ENCODE data around the gene SELPLG. TPM values are rescaled to one million over a fixed set of nuclear protein-coding genes. Genes with fewer than 3 reads are reported as not detected.

SELPLG gene
- total and polyA plus RNA-seq, 4 donors: 0.87 to 13.0 (median 6.7) TPM

DNA sequence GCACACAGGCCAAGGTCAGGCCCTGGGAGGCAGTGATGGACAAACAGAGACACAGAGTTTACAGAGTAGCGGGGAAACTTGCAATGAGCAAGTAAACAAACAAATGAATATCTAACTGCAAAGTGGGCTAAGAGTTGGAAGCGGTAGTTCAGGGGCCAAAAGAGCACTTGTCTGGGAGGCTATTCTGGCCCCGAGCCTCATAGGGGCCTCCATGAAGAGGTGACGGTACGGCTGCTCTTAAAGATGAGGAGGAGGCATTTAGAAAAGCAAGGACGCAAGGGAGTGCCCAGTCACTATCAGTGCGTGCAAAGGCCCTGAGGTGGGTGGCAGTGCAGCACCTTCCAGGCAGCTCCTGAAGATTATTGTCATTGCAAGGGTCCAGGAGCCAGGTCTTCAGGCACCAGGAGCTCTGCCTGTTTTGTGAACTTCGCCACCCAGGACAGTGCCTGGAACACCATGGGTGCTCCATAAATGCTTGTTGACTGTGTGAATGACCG is 31.4 kb downstream of the SELPLG start:
- DNase-seq: no peak
- ATAC-seq (ENCODE audit: low FRiP score): no peak
- no peaks in the 10 kb centered on the region for H3K4me1 ChIP-seq (ENCODE audit: control insufficient read depth in 1 of 2, insufficient read depth in 2 of 2, low read length in 2 of 2)
- no peaks in the 10 kb centered on the region for H3K9me3 ChIP-seq (ENCODE audit: control insufficient read depth, low read length)
- no peak overlapping the region for H3K27ac ChIP-seq (ENCODE audit: low read depth in 1 of 2, low read length in 2 of 2)
- WGBS, 2 donors: 97 to 98% methylated on average over 9 of the region's 9 CpGs
- intact Hi-C loops (cut with DNase I): no loop called here
- H3K36me3 ChIP-seq (ENCODE audit: control insufficient read depth in 1 of 2, insufficient read depth in 2 of 2, low read length in 1 of 2): no peaks in the 10 kb centered on the region
- H3K4me3 ChIP-seq (ENCODE audit: low read length in 2 of 2): no peak overlapping the region
- no peaks in the 10 kb centered on the region for H3K27me3 ChIP-seq (ENCODE audit: control insufficient read depth in 1 of 2, insufficient read depth in 2 of 2, low read length in 1 of 2)

DNA sequence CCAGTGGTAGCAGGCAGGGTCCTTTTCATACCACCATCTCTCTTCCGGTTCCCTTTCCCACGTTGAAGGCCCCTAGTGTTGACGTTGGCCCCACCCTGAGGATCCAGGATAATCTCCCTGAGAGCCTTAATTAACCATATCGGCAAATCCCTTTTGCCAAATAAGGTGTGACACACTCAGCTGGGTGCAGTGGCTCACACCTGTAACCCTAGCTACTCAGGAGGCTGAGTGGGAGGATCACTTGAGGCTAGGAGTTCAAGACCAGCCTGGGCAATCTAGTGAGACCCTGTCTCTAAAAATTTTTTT is 33.0 kb downstream of the SELPLG start:
- WGBS, 2 donors: 55 to 65% methylated on average over 4 of the region's 4 CpGs
- Histone ChIP-seq H3K27ac (ENCODE audit: low read depth in 1 of 2, low read length in 2 of 2) (no peak overlapping the region), H3K4me3 (ENCODE audit: low read length in 2 of 2) (no peak overlapping the region), H3K4me1 (ENCODE audit: control insufficient read depth in 1 of 2, insufficient read depth in 2 of 2, low read length in 2 of 2) (no peaks in the 10 kb centered on the region), H3K36me3 (ENCODE audit: control insufficient read depth in 1 of 2, insufficient read depth in 2 of 2, low read length in 1 of 2) (no peaks in the 10 kb centered on the region), H3K27me3 (ENCODE audit: control insufficient read depth in 1 of 2, insufficient read depth in 2 of 2, low read length in 1 of 2) (no peaks in the 10 kb centered on the region), H3K9me3 (ENCODE audit: control insufficient read depth, low read length) (no peaks in the 10 kb centered on the region)
- ATAC-seq (ENCODE audit: low FRiP score) (no peak), DNase-seq (no peak)
- intact Hi-C loops (cut with DNase I): no loop called here

DNA sequence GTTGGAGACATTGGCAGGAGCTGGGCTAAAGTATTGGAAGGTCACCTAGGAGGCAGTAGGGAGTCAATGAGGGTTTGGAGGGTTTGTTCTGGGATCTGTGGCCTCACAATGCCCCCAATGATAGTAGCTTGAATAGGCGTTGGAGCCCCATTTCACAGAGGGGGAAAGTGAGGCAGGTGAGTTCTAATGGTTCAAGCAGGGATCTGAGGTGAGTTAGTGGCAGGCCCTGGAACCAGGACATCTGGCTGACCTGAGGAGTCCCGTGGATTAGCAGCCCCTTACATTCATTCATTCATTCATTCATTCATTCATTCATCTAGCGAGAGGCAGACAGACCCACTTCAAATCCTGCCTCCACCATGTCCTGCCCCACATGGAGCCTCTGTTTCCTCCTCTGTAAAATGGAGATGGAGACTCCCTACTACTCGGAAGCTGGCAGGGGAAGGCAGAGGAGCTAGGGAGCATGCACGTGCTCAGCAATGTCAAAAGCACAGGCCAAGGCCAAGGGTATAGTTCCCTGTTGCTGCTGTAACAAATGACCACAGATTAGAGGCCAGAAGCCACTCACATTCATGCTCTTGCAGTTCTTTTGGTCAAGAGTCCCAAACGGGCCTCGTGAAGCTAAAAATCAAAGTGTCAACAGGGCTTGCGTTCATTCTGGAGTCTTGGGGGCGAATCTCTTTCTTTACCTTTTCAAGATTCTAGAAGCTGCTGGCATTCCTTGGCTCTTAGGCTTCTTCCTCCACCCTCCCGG is 33.6 kb downstream of the SELPLG start:
- intact Hi-C loops (cut with DNase I): no loop called here
- H3K4me1 ChIP-seq (ENCODE audit: control insufficient read depth in 1 of 2, insufficient read depth in 2 of 2, low read length in 2 of 2): no peaks in the 10 kb centered on the region
- H3K36me3 ChIP-seq (ENCODE audit: control insufficient read depth in 1 of 2, insufficient read depth in 2 of 2, low read length in 1 of 2): no peaks in the 10 kb centered on the region
- no peaks in the 10 kb centered on the region for H3K9me3 ChIP-seq (ENCODE audit: control insufficient read depth, low read length)
- ATAC-seq (ENCODE audit: low FRiP score) (no peak), DNase-seq (no peak)
- no peak overlapping the region for H3K27ac ChIP-seq (ENCODE audit: low read depth in 1 of 2, low read length in 2 of 2)
- no peaks in the 10 kb centered on the region for H3K27me3 ChIP-seq (ENCODE audit: control insufficient read depth in 1 of 2, insufficient read depth in 2 of 2, low read length in 1 of 2)
- no peak overlapping the region for H3K4me3 ChIP-seq (ENCODE audit: low read length in 2 of 2)
- 86 to 88% methylated on average over 10 of the region's 10 CpGs for WGBS, 2 donors

DNA sequence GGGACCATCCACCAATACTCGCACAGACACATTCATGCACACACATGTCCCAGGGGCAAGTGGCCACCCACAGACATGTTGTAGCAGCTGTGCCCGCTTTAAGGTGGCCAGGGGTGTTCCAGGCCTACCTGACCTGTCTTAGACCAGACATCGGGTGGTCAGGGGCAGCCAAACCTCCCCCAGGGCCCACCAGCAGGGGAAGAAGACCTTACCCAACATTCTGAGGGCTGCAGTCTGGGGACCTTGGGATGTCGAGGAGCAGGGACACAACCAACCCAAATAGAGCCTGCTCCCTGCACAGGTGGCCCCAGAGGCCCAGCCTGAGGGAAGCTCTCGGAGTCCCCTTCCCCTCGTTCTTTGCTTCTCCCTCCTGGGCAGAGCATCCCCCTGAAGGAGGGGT is 34.2 kb downstream of the SELPLG start:
- no peaks in the 10 kb centered on the region for H3K27me3 ChIP-seq (ENCODE audit: control insufficient read depth in 1 of 2, insufficient read depth in 2 of 2, low read length in 1 of 2)
- intact Hi-C loops (cut with DNase I): no loop called here
- no peaks in the 10 kb centered on the region for H3K36me3 ChIP-seq (ENCODE audit: control insufficient read depth in 1 of 2, insufficient read depth in 2 of 2, low read length in 1 of 2)
- DNase-seq (no peak), ATAC-seq (ENCODE audit: low FRiP score) (no peak)
- H3K9me3 ChIP-seq (ENCODE audit: control insufficient read depth, low read length): no peaks in the 10 kb centered on the region
- 75 to 79% methylated on average over 6 of the region's 6 CpGs for WGBS, 2 donors
- no peak overlapping the region for H3K4me3 ChIP-seq (ENCODE audit: low read length in 2 of 2)
- no peaks in the 10 kb centered on the region for H3K4me1 ChIP-seq (ENCODE audit: control insufficient read depth in 1 of 2, insufficient read depth in 2 of 2, low read length in 2 of 2)
- no peak overlapping the region for H3K27ac ChIP-seq (ENCODE audit: low read depth in 1 of 2, low read length in 2 of 2)

DNA sequence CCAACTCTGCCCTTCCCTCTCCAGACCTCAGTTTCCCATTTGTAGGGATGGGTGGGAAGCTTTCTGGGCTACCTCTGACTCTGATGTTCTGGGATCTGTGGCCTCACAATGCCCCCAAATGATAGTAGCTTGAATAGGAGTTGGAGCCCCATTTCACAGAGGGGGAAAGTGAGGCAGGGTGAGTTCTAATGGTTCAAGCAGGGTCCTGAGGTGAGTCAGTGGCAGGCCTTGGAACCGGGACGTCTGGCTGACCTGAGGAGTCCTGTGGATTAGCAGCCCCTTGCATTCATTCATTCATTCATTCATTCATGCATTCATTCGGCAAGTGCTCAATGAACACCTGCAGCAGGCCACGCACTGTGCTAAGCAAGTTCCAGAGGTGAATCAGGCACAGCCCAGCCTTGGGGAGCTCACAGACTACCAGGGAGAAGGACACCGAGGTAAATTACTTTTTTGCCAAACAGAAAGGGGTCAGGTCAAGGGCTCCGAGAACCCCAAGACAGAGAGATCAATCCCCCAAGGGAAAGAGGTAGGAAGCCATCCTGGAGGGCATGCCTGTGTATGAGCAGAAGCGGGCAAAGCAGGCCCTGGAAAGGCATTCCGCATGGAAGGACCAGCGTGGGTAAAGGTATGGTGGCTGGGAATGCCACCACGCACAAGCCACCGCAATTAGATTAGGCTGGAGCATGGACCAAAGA is 35.0 kb downstream of the SELPLG start:
- ATAC-seq (ENCODE audit: low FRiP score) (no peak), DNase-seq (no peak)
- H3K36me3 ChIP-seq (ENCODE audit: control insufficient read depth in 1 of 2, insufficient read depth in 2 of 2, low read length in 1 of 2): no peaks in the 10 kb centered on the region
- H3K4me3 ChIP-seq (ENCODE audit: low read length in 2 of 2): no peak overlapping the region
- 90% methylated on average over 11 of the region's 11 CpGs for WGBS, 2 donors
- H3K27ac ChIP-seq (ENCODE audit: low read depth in 1 of 2, low read length in 2 of 2): no peak overlapping the region
- no peaks in the 10 kb centered on the region for H3K4me1 ChIP-seq (ENCODE audit: control insufficient read depth in 1 of 2, insufficient read depth in 2 of 2, low read length in 2 of 2)
- H3K9me3 ChIP-seq (ENCODE audit: control insufficient read depth, low read length): no peaks in the 10 kb centered on the region
- intact Hi-C loops (cut with DNase I): no loop called here
- no peaks in the 10 kb centered on the region for H3K27me3 ChIP-seq (ENCODE audit: control insufficient read depth in 1 of 2, insufficient read depth in 2 of 2, low read length in 1 of 2)

DNA sequence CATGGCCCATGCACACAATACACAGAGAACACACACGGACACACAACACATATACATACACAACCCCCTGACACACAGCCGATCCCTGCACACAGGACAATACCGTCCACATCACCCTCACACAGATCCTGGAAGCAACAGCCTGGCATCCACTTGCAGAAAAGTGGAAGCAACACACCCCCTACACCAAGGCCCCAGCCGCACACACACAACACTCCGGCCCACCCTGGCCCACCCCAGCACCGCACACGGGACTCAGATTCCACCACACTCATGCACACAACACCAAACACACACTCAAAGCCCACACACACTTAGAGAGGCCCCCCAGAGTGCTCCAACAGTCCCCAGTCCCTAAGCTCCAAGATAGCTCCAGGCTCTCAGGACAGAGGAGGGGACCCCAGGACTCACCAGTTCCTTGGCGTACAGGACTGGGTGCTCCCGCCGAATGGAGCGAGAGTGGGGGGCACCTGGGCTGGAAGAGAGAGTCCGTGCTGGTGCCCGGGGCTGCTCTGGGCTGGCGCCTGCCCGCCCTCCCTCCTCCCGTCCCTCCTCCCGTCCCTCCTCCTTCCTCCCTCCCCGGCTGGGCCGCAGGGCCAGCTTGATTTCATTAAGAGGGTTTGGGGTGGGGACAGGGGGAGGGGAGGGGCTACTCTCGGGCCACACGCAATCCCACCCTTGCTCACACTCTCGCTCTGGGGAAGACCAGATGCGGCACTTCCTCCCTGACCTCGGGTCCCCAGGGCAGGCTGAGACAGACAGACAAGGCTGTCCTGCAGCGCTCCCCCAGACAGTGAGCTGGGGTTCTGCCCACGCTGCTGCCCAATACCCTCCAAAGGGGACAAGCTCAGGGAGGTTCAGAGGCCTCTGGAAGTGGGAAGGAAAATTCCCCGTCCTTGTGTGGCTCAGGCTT is 35.9 kb downstream of the SELPLG start, which contains the start of gene TMEM119:
TMEM119 (minus strand) TSS at position 526 of the 913 bp plus-strand sequence. CDS start 5,701 bp downstream, outside the sequence.
- H3K9me3 ChIP-seq (ENCODE audit: control insufficient read depth, low read length): no peaks in the 10 kb centered on the region
- no peak within 1 kb of the TSS for H3K4me3 ChIP-seq (ENCODE audit: low read length in 2 of 2)
- H3K4me1 ChIP-seq (ENCODE audit: control insufficient read depth in 1 of 2, insufficient read depth in 2 of 2, low read length in 2 of 2): no peaks in the 10 kb centered on the region
- ATAC-seq (ENCODE audit: low FRiP score) (peak; percentile 56), DNase-seq (no peak)
- 33 to 38% methylated on average over 25 to 27 of the region's 27 CpGs for WGBS, 2 donors
- H3K36me3 ChIP-seq (ENCODE audit: control insufficient read depth in 1 of 2, insufficient read depth in 2 of 2, low read length in 1 of 2): no peaks in the 10 kb centered on the region
- intact Hi-C loops (cut with DNase I): no loop called here
- H3K27ac ChIP-seq (ENCODE audit: low read depth in 1 of 2, low read length in 2 of 2): no peak within 1 kb of the TSS
- H3K27me3 ChIP-seq (ENCODE audit: control insufficient read depth in 1 of 2, insufficient read depth in 2 of 2, low read length in 1 of 2): no peaks in the 10 kb centered on the region

DNA sequence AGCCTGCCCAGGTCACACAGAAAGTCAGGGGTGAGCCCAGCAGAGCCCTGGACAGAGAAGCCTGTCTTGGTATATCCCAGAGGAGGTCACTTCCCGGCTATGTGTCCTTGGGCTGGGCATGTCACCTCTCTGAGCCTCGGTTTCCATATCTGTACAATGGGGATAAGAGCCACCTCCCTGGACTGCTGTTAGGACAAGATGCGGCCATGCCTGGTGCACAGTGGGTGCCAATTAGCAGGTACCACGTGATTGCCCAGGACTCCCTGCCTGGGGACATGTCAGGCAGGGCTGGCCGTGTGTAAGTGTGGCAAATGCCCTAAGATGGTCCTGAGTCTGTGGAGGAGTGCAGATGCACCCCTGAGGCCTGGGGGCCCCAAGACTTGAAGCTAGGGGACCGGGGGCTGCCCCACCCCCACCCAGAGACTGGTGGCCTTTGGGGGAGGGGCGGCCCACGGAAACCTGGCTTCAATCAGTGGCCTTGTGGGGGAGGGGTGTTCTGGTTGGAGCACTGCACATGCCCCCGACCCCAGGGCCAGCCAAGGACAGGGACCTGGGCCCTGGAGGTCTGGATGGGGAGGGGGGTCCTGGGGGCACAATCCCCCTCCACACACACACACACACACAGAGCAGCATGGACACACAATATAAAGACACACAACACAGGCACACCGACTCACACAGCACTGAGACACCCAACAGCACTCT is 36.7 kb downstream of the SELPLG start:
- ATAC-seq (ENCODE audit: low FRiP score) (no peak), DNase-seq (no peak)
- Histone ChIP-seq H3K27ac (ENCODE audit: low read depth in 1 of 2, low read length in 2 of 2) (no peak overlapping the region), H3K9me3 (ENCODE audit: control insufficient read depth, low read length) (no peaks in the 10 kb centered on the region), H3K36me3 (ENCODE audit: control insufficient read depth in 1 of 2, insufficient read depth in 2 of 2, low read length in 1 of 2) (no peaks in the 10 kb centered on the region), H3K4me3 (ENCODE audit: low read length in 2 of 2) (no peak overlapping the region), H3K27me3 (ENCODE audit: control insufficient read depth in 1 of 2, insufficient read depth in 2 of 2, low read length in 1 of 2) (no peaks in the 10 kb centered on the region), H3K4me1 (ENCODE audit: control insufficient read depth in 1 of 2, insufficient read depth in 2 of 2, low read length in 2 of 2) (no peaks in the 10 kb centered on the region)
- intact Hi-C loops (cut with DNase I): no loop called here
- WGBS, 2 donors: 48 to 63% methylated on average over 9 to 10 of the region's 10 CpGs
